ENCODE results near the gene MRFAP1. TPM values are rescaled to one million over a fixed set of nuclear protein-coding genes. Genes with fewer than 3 reads are reported as not detected.

Gene MRFAP1
- total and polyA plus RNA-seq, 8 donors: 256 to 399 (median 370) TPM

DNA sequence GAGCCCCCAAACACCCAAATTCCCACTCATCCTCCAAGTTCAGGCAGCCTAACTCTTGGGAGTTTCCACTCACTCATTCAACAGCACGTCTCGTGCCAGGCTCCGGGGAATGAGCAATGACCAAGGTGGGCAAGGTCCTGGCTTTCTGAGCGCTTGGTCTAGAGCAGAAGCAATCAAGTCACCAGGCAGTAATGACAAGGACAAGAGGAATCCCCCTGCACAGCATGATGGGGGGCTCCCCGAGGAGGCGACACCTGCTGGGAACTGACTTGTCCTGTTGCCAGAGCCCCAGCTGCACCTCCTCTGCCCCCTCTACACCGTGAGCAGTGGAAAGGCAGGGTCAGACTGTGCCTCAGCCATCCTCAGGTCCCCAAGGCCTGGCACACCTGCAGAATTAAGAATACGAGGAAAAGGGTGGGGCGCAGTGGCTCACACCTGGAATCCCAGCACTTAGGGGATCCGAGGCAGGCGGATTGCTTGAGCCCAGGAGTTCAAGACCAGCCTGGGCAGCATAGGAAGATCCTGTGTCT, 25.7 kb upstream of the MRFAP1 start:
- peaks cover 0 to 94% of the 10 kb centered on the region in 2 donors for H3K36me3 ChIP-seq
- no peak overlapping the region for H3K4me3 ChIP-seq
- ATAC-seq (no peak), DNase-seq (no peak)
- intact Hi-C loops (cut with DNase I): no loop called here
- H3K4me1 ChIP-seq: no peaks in the 10 kb centered on the region
- no peaks in the 10 kb centered on the region for H3K27me3 ChIP-seq
- TF ChIP-seq, protein P1, sequence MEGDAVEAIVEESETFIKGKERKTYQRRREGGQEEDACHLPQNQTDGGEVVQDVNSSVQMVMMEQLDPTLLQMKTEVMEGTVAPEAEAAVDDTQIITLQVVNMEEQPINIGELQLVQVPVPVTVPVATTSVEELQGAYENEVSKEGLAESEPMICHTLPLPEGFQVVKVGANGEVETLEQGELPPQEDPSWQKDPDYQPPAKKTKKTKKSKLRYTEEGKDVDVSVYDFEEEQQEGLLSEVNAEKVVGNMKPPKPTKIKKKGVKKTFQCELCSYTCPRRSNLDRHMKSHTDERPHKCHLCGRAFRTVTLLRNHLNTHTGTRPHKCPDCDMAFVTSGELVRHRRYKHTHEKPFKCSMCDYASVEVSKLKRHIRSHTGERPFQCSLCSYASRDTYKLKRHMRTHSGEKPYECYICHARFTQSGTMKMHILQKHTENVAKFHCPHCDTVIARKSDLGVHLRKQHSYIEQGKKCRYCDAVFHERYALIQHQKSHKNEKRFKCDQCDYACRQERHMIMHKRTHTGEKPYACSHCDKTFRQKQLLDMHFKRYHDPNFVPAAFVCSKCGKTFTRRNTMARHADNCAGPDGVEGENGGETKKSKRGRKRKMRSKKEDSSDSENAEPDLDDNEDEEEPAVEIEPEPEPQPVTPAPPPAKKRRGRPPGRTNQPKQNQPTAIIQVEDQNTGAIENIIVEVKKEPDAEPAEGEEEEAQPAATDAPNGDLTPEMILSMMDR (IDR thresholded peaks at IDR 0.05): no peak
- H3K9me3 ChIP-seq: no peaks in the 10 kb centered on the region
- H3K27ac ChIP-seq: no peak overlapping the region

- no peak for DNase-seq
- no peaks in the 10 kb centered on the region for H3K9me3 ChIP-seq
- TF ChIP-seq, protein P1 (IDR thresholded peaks at IDR 0.05): no peak
These were observed 24.1 kb upstream of the MRFAP1 start for GRCh38 chr4:6616087-6616995.

DNA sequence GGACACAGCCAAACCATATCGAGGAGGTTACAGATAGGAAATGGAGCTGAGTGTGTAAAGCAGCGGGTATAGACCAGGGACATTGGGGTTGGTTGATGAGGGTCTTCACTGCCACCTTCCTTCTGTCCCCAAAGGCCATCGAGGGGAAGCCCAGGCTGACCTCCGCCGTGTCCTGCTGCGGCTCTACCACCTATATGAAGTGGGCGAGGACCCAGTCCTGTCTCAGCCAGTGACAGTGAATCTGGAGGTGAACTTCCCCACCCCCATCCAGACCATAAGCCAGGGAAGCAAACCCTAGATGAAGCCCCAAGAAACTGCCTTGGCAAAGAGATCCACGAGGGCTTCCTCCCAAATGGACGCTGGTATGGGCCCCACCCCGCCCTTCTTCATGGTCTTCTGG, 23.2 kb upstream of the MRFAP1 start:
- H3K27ac ChIP-seq: no peak overlapping the region
- intact Hi-C loops (cut with DNase I): no loop called here
- TF ChIP-seq, protein P1 (IDR thresholded peaks at IDR 0.05): no peak

More at GRCh38 chr4:6616087-6616995, 24.1 kb upstream of the MRFAP1 start:
- Histone ChIP-seq H3K27ac (no peak overlapping the region), H3K36me3 (peaks cover 0 to 93% of the 10 kb centered on the region in 2 donors), H3K4me3 (no peak overlapping the region), H3K4me1 (no peaks in the 10 kb centered on the region), H3K27me3 (no peaks in the 10 kb centered on the region)
- ATAC-seq: no peak
- intact Hi-C loops (cut with DNase I): no loop called here

DNA sequence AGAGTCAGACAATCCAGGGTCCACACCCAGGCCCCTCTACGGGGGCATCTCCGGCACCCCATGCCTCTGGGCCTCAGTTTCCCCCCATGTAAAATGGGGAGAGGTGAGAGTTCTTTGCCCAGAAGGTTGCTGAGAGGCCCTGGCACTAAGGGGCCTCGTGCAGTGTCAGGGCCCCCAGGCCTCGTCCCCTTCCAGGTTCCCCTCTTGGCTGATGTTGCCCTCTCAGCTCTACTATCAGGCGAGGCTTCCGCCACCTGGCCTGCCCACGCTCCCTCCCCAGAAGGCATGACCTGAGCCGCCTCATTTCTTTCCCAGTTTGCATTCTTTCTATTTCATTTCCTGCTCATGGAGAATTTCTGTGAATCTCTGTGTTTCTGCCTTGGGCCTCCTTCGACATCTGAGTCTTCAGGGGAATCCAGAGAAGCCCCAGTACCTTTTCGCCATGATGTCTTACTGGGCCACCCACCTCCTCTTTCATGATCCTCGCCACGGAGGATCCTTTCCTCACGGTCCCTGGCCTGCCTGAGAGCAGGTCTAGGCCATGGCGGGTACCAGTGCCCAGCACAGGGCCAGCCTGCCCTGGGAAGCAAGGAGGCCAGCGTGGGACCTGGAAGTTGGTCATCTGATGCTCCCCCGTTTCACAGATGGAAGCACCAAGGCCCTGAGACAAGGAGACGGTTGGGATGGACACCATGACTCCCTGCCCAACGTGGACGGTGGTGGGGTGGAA, 21.9 kb upstream of the MRFAP1 start:
- intact Hi-C loops (cut with DNase I): no loop called here
- Histone ChIP-seq H3K9me3 (no peaks in the 10 kb centered on the region), H3K4me1 (no peaks in the 10 kb centered on the region), H3K36me3 (peaks cover 0 to 81% of the 10 kb centered on the region in 2 donors), H3K4me3 (no peak overlapping the region), H3K27me3 (no peaks in the 10 kb centered on the region), H3K27ac (no peak overlapping the region)
- DNase-seq: no peak
- TF ChIP-seq, protein P1 (IDR thresholded peaks at IDR 0.05): no peak
- no peak for ATAC-seq

More for the DNA sequence above, 23.2 kb upstream of the MRFAP1 start:
- no peaks in the 10 kb centered on the region for H3K9me3 ChIP-seq
- no peaks in the 10 kb centered on the region for H3K4me1 ChIP-seq
- peaks cover 0 to 89% of the 10 kb centered on the region in 2 donors for H3K36me3 ChIP-seq
- DNase-seq: no peak
- no peak for ATAC-seq
- no peaks in the 10 kb centered on the region for H3K27me3 ChIP-seq
- H3K4me3 ChIP-seq: no peak overlapping the region

DNA sequence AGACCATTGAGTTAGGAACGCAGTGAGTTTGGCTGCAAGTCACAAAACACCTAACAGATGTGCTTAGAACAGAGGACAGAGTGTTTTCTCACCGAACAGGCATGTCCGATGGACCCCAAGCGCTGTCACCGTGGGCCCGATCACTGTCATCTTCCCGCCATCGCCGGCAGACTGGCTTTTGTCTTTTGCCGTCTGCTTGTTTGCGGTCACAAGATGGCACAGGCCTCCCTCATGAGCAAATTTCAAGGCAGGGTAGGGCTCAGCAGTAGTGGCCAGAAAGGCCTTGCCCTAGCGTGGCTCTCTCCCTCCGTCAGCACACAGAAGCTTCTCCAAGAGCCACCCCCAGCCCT, 21.4 kb upstream of the MRFAP1 start:
- Histone ChIP-seq H3K27ac (no peak overlapping the region), H3K36me3 (peaks cover 0 to 76% of the 10 kb centered on the region in 2 donors), H3K4me1 (no peaks in the 10 kb centered on the region), H3K27me3 (no peaks in the 10 kb centered on the region), H3K4me3 (no peak overlapping the region), H3K9me3 (no peaks in the 10 kb centered on the region)
- ATAC-seq: no peak
- no peak for DNase-seq
- intact Hi-C loops (cut with DNase I): no loop called here
- TF ChIP-seq, protein P1 (IDR thresholded peaks at IDR 0.05): no peak
